PC-3 (cell line): ENCODE results near the gene NTRK2.

Experiments used
- EZH2 ChIP-seq: fragments of 300-600 bp; sonication (generic); IDR thresholded peaks from one replicate; pipeline ENCODE4 v1.6.1; 2017; ENCODE audit warnings: antibody characterized with exemption, mild to moderate bottlenecking, low read length; ENCODE audit not compliant: unreplicated experiment
- TF ChIP-seq, protein P1 (sequence below): fragments of 300-600 bp; sonication (generic); conservative IDR thresholded peaks from 2 replicates; pipeline ENCODE4 v1.5.1; 2017; ENCODE audit warnings: antibody characterized with exemption, low read depth, mild to moderate bottlenecking, low read length

DNA sequence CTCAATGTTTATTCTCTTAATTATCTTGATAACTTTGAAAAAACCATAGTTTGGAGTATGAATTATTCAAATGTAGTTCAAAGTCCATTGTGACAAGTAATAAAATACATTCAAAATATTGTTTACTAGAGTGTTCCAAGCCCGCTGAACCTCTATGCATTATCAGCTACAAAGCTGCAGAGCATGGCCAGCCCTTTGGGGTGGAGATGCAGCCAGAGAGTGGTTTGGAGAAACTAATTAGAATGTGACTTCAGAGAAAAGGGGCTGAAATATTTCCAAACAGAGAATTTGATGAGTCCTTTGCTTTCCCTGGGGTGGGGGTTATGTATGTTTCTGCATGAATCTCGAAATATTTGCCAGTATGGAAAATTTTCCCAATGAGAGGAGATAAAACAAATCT, 211.3 kb downstream of the NTRK2 start:
- TF ChIP-seq EZH2: no peak
- TF ChIP-seq, protein P1, sequence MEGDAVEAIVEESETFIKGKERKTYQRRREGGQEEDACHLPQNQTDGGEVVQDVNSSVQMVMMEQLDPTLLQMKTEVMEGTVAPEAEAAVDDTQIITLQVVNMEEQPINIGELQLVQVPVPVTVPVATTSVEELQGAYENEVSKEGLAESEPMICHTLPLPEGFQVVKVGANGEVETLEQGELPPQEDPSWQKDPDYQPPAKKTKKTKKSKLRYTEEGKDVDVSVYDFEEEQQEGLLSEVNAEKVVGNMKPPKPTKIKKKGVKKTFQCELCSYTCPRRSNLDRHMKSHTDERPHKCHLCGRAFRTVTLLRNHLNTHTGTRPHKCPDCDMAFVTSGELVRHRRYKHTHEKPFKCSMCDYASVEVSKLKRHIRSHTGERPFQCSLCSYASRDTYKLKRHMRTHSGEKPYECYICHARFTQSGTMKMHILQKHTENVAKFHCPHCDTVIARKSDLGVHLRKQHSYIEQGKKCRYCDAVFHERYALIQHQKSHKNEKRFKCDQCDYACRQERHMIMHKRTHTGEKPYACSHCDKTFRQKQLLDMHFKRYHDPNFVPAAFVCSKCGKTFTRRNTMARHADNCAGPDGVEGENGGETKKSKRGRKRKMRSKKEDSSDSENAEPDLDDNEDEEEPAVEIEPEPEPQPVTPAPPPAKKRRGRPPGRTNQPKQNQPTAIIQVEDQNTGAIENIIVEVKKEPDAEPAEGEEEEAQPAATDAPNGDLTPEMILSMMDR: no peak
